HG03354 (cell line): ENCODE measurements around the gene PYDC2.

Source experiments
- ATAC-seq: cut with Tn5 transposase; IDR thresholded peaks from one replicate; pipeline ENCODE4 v1.9.1; 2021; ENCODE audit warnings: mild to moderate bottlenecking; ENCODE audit not compliant: unreplicated experiment, poor library complexity, severe bottlenecking

Gene PYDC2

DNA sequence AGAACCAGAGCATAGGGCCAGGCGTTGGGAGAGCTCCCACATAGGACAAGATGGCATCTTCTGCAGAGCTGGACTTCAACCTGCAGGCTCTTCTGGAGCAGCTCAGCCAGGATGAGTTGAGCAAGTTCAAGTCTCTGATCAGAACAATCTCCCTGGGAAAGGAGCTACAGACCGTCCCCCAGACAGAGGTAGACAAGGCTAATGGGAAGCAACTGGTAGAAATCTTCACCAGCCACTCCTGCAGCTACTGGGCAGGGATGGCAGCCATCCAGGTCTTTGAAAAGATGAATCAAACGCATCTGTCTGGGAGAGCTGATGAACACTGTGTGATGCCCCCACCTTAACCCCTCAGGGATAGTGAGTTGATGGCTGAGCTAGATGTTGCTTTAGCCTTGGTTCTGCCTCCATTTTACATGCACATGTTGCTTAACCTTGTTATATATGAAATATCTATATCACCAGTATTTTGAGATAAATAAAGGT is at the start of gene PYDC2:
Gene PYDC2 (plus strand): TSS at position 51 of the 483 bp plus-strand sequence. CDS start 0 bp downstream, at position 51.
- ATAC-seq = no peak

DNA sequence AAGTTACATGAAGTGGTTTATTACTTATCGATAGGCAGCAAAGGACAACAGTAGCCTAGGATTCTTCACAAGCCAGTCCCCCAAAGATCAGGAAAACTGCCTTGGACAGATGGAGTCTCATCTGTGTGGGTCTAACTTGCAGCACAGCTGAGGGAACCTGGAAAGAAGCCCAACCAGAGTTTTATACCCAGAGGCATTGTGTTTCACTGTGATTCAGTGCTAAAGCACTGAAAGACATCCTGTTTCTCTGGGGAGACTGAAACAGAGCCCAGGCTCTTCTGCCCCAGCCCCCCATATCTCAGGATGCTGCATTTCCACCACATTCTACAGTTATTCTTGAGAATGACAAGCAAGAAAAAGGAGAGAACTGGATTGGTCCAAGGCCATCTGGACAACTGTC is 48.2 kb upstream of the PYDC2 start:
- ATAC-seq = no peak

- no peak for ATAC-seq
These were observed 46.7 kb upstream of the PYDC2 start for GRCh38 chr3:191414286-191414685.

DNA sequence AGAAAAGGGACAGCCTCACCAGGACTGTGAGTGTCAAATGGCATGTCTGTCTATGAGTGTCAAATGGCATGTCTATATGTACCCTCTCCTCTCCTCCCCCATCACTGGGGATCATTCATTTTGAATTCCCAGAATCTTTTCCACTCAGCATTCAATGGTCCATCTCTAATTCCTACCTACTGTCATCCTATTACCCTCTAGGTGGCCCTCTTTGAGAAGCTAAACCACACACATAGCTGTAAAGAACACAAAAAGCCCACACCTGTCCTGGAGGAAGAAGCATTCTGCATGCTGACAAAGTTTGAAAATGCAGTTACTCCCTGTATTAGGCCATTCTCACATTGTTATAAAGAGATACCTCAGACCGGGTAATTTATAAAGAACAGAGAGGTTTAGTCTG is 46.2 kb upstream of the PYDC2 start:
- no peak for ATAC-seq

- no peak for ATAC-seq
These were observed 45.4 kb upstream of the PYDC2 start for GRCh38 chr3:191415566-191415965.

DNA sequence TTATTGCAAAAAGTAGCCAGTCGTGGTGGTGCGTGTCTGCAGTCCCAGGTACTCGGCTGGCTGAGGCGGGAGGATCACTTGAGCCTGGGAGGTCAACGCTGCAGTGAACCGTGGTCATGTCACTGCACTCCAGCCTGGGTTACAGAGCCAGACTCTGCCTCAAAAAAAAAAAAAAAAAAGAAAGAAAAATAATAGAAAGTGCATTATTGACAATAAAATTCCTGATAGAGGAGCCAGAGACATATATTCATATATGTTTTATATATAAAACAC is 43.6 kb upstream of the PYDC2 start:
- no peak for ATAC-seq

GRCh38 chr3:191420771-191421170 is 40.2 kb upstream of the PYDC2 start:
- no peak for ATAC-seq

DNA sequence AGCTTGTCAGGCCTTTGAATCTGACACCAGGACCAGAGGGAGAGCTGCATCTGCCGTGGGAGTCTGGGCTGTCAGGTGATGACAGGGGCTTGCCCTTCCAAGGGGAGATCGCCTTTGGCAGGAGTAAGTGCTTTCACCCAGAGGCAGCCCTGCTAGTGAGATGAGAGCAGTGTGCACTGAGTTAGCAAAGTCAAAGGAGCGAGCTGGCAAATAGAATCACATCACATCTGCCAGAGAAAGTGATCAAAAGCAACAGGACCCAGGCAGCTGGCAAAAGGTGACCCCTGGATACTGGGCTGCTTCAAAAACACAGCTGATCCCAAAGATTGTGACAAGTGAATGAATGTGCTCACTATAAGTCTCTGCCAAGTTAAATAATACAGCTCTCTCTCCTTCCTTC is 36.1 kb upstream of the PYDC2 start:
- no peak for ATAC-seq

DNA sequence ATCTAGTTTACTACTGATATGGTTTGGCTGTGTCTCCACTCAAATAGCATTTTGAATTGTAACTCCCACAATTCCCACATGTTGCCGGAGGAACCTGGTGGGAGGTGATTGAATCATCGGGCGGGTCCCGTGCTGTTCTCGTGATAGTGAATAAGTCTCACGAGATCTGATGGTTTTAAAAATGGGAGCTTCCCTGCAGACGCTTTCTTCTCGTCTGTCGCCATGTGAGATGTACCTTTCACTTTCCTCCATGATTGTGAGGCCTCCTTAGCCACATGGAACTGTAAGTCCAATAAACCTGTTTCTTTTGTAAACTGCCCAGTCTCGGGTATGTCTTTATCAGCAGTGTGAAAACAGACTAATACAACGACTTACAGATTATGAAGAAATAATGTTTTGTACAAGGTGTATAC is 35.6 kb upstream of the PYDC2 start:
- no peak for ATAC-seq

GRCh38 chr3:191426311-191426710 is 34.7 kb upstream of the PYDC2 start:
- ATAC-seq = no peak

GRCh38 chr3:191428177-191428576 is 32.8 kb upstream of the PYDC2 start:
- ATAC-seq = no peak

- ATAC-seq = no peak
These were observed 30.9 kb upstream of the PYDC2 start for GRCh38 chr3:191430103-191430502.

DNA sequence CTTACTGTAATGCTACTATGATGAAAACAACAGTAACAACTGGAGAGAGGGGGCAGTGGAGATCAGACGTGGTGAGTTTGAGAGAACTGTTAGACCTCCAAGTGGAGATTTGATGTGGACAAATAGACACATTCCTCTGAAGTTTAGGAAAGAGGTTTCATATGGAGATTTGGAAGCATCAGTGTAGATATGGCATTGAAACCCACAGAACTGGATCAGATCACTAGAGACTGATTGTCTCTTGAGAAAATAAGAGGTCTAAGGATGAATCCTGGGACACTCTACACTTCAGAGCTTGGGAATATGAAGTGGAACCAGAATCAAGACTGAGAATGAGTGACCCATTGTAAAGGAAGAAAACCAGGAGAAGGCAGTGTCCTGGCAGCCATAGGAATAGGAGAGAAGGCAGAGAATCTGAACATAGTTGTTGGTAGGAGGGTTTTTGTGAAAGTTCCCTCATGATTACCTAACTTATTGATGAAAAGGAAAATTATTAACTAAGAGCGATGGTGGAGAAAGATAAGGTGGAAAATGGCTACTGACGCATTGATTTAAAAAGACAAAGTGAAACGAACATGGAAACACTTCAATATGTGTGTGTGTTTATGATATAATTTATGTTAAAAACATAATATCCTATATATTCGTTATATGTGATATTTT is 29.7 kb upstream of the PYDC2 start:
- ATAC-seq = no peak

GRCh38 chr3:191432162-191432561 is 28.8 kb upstream of the PYDC2 start:
- ATAC-seq = no peak

DNA sequence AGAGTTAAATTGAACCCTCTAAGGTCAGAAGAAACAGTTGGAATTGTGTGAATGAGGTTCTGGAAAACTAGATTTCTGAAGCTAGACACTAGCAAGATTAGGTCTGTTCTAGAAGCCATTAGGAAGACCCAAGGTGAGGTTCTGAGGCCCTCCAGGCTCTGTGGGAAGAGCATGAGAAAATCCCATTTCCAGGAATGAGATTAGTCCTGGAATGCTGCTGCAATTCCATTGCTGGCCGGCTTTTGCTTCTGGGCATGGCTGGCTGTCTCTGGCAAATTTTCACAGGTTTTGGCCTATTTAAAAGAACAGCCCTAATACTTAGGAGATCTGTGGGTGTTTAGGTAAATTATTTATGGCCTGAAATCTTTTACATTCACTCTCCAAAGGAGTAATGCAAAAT is 26.9 kb upstream of the PYDC2 start:
- no peak for ATAC-seq

DNA sequence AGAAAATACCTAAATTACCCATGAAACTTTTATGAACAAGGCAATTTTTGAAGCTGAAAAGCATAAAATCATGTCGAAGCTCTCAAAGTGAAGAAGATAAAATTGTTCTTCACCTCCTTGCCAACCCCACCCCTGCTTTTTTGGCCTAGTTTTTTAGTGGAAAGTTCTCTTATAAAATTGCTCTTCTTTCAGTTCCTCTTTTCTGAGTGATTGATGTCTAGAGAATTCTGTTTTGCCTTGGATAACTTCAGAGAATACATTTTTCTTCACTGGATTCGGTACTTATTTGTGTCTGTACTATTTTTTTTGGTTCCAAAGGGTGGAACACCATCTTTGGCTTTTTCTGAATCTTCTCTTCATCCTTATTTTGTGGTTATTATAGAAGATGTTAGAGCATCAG is 25.0 kb upstream of the PYDC2 start:
- ATAC-seq = no peak

- no peak for ATAC-seq
These were observed 22.7 kb upstream of the PYDC2 start for GRCh38 chr3:191438150-191438814.

- no peak for ATAC-seq
These were observed 20.4 kb upstream of the PYDC2 start for GRCh38 chr3:191440532-191440931.

DNA sequence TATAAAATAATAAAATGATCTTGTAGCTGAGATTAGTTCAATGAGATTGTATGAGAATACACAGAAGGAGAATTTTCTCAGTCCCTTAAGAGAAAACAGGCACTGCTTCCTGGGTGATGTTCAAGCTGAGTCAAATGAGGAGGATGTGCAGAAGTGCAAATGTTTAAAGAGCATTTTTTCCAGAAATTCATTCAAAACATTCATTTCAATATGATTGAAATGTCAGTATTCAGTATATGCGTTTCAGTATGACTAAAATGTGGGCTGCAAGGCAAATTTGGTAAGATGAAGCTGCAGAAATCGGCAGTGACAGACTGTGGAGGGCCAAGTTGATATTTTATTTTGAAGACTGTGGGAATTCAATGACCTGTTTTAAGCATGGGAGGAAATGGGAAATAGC is 19.3 kb upstream of the PYDC2 start:
- no peak for ATAC-seq

GRCh38 chr3:191444569-191444968 is 16.4 kb upstream of the PYDC2 start:
- no peak for ATAC-seq

DNA sequence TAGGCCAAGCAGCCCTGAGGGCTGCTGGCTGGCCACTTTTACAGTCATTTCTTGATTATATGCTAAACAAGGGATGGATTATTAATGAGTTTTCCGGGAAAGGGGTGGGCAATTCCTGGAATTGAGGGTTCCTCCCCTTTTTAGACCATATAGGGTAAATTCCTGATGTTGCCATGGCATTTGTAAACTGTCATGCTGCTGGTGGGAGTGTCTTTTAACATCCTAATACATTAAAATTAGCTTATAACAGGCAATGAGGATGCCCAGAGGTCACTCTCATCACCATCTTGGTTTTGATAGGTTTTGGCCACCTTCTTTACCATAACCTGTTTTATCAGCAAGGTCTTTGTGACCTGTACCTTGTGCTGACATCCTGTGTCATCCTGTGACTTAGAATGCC is 11.7 kb upstream of the PYDC2 start:
- no peak for ATAC-seq
